GM19035 (cell line): ENCODE results near the gene NCAPH2.
A peak's percentile ranks its signal among the peaks of the same experiment; 100 is the strongest.
"Not testable (repeated sequence)": the region's sequence is repeated elsewhere in the genome, so short reads cannot be mapped to it uniquely, and the experiment has no call there.

Experiments
- ATAC-seq: cut with Tn5 transposase; IDR thresholded peaks from one replicate; pipeline ENCODE4 v1.9.1; 2021; ENCODE audit not compliant: unreplicated experiment

NCAPH2 gene

DNA sequence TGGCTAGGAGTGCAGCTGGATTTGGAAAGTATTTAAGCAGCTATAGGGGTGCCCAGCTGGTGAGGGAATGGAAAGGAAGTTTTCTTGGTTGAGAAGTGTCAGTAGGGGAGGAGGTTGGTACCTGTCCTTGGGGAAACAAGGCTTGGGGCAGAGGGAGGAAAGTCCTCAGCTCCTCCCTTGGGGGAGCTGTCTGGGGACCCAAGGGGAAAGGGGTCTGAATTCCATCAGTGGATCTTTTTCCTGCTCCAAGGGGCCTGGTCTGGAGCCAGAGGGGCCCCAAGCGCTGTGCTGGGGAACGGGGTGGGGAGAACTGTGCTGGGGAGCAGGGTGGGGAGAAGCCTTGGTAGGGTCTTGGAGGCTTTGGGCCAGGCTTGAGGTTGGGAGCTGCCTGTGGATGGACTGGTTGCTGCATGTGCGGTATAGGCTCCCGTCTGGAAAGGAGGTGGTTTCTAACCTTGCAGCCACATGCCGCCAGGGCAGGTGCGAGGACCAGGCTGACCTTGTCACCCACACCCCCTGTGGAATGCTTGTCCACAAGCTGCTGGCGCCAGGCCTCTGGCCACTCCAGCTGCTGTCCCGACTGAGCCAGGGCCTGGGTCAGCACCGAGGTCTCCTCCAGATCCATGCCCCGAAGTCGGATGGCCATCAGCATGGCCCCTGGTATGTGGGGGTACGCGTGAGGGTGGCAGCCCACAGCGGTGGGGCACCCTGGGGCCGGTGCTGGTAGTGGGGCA lies 20.8 kb downstream of the NCAPH2 start:
- no peak for ATAC-seq

DNA sequence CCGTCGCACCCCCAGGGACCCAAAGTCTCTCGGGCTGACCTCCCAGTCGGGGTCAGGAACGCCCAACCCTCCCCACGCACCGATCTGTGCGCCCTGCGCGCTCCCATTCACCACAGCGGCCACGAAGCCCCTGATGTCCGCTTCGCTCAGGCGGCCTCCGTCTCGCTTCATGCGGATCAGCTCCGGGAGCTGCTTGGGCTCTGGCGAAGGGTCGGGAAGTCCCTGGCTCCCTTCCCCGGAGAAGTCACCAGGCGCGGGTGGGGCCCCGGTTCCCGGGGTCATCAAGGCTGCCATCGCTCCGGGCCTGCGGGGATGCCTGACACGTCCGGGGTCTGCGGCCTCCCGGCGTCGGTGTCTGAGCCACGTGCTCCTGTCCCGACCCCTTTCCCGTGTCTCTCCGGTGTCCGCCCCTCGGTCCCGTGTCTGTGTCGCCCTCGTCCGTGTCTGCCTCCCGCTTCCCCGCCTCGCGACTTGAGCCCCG lies 21.4 kb downstream of the NCAPH2 start:
- ATAC-seq = no peak

DNA sequence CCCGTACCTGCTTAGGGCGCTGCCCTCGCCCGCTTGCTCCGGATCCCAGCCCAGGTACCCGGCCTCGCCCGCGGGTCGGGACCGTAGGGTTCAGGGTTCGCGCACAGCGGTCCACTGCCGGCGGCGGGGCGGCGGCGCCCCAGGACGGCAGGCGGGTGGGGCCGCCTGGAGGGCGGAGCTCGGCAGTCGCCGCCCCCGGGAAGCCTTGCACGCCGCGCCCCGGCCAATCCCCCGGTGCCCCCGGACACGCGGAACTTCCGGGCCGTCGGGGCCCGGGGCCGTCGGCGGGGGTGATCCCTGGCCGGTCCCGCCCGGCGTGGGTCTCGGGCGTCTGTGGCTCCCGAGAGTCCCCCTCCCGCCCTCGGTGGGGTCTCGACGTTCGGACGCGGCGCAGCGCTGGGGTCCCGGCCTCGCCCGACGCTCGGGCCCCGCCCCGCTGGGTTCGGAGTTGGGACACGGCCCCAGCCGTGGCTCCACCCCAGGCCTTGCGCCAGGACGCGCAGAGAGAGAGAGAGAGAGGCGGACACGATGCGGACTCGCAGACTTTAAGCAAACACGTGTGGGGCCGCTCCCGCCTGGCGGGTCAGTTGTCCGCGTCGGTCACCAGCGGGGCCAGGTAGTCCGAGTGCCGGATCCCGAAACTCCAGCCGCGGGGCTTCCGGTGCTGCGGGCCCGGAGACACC lies 22.0 kb downstream of the NCAPH2 start, which contains the start of gene TYMP:
Gene TYMP (minus strand): TSS at position 116 of the 683 bp plus-strand sequence. CDS start 303 bp downstream, outside the sequence.
- peak; percentile 23 for ATAC-seq

DNA sequence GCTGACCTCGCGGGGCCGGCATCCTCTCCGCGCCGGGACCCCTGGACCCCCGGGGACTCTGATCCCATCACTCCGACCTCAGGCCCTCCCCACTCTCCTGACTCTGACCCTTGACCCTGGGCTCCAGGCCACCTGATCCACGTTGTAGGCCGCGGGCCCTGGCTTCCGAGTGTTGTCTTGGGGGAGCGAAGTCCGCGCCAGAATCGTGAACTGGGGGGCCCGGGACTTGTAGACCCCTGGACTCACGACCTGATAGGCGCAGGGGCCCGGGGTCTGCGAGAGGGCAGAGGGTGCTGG lies 22.5 kb downstream of the NCAPH2 start:
- ATAC-seq = no peak

DNA sequence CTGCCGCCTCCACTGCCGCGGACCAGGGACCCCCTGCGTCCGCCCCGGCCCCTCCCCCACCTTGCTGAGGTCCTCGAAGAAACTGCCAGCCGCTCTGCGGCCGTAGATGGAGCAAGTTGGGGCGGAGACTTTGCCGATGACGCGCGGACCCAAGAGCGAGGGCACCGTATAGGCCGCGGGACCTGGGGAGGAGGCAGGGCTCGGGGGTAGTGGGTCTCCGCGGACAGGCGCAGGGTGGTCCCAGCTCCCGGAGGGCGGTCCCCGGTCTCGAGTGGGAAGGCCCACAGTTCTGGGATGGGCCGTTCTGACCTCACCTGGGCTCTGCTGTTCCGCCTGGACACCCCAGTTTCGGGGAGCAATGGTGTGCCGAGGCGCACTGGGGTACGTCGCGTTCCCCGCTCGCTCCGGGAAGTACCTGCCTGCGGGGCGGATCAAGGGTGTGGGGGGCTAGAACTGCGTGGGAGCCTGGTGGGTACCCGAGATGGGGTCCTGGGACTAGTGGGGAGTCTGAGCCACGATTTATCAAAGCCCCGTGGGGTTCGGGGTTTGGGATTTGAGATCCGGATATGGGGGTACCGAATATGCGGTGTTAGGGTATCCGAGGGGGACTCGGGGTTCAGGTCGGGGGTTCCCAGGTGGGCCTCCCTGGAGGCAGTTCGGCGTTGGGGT lies 23.0 kb downstream of the NCAPH2 start:
- ATAC-seq = peak; percentile 22

DNA sequence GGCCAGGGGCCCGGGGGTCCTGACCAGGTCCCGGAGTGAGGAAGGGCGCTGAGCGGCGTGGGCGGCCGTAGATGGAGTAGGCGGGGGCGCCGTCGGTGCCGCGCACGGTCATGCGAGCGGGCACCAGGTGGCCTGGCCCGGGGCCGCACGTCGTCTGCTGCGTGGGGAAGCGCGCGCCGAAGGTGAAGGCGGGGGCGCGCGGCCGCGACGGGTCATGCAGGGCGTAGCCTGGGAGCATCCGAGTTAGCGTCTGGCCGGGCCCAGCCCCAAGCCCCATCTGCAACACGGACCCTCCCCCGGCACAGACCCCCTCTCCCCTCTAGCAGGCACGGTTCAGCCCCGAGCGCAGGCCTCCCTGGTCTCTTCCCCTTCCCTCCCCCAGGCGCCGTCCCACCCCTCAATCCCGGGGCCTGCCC lies 23.5 kb downstream of the NCAPH2 start:
- peak; percentile 28 for ATAC-seq

DNA sequence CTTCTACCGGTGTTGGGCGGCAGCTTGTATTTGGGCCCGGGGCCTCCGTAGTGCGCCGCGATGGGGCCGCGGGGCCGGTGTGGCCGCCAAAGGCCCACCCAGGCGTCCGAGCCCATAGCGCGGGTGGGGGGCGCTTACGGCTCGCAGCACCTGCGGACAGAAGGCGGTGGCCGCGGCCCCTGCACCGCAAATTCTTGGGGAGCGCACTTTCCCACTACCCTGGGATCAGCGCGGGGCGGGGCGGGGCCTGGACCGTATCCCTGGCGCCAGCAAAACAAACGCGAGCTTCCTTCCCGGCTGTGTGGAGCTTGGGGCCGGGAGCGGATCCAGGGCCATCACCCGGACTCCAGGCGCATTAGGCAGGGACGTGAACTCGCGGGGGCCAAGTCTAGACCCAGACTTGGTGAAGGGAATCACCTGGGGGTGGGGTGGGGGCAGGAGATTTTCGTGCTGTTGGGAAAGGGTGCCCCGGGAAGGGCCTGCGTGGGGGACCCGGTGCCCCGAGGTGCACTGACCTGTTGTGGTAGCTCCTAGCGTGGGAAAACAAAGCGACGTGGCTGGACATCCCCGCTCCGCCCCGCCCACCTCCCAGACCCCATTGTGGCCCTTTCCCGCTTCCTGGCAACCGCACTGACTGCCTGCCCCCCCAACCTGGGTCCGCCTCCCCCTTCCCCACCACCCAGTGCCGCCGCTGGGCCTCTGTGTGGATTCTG lies 24.1 kb downstream of the NCAPH2 start:
- ATAC-seq = peak; percentile 1

DNA sequence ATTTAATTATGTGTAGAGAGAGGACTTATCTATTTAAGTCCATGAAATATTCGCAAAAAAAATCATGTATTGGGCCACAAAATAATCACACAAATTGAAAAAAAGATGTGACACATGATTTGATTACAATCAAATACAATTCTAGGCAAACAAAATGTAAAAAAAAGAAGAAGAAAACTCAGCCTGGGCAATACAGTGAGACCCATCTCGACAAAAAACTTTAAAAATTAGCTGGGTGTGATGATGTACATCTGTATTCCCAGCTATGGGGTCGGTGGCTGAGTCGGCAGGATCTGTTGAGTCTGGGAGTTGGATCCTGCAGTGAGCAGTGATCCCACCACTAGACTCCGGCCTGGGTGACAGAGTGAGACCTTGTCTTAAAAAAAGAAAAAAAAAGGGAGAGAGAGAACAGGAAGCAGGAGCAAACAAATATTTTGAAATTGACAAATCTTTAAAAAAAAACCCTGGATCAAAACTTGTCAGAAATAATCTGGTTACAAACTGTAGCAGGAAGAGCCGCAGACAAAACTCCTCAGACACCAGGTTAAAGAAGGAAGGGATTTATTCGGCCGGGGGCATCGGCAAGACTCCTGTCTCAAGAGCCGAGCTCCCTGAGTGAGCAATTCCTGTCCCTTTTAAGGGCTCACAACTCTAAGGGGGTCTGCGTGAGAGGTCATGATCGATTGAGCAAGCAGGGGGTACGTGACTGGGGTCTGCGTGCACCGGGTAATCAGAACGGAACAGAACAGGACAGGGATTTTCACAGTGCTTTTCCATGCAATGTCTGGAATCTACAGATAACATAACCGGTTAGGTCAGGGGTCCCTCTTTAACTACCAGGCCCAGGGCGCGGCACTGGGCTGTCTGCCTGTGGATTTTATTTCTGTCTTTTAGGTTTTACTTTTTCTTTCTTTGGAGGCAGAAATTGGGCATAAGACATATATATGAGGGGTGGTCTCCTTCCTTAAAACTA lies 25.1 kb downstream of the NCAPH2 start:
- no peak for ATAC-seq

DNA sequence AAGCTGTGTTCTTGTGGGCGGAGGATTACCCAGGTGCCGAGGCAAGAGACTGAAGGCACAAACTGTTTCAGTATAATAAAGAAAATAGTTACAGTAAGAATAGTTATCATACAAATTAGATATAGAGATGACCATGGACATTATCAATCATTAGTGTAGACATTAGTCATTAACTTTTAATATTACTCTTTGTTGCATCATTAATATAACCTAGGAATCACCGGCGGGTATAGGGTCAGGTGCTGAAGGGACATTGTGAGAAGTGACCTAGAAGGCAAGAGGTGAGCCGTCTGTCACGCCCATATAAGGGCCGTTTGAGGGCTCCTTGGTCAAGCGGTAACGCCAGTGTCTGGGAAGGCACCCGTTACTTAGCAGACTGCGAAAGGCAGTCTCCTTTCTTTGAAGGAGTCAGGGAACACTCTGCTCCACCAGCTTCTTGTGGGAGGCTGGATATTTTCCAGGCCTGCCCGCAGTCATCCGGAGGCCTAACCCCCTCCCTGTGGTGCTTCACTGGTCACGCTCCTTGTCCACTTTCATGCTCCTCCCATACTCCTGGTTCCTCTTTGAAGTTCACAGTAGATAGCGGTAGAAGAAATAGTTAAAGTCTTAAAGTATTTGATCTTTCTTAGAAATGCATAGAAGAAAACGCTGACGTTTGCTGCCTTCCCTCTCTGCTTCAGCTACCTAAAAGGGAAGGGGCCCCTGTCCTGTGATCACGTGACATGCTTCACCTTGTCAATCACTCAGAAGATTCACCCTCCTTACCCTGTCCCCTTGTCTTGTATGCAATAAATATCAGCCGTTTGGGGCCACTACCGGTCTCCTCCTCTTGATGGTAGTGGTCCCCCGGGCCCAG lies 26.1 kb downstream of the NCAPH2 start:
- ATAC-seq = not testable (repeated sequence)

DNA sequence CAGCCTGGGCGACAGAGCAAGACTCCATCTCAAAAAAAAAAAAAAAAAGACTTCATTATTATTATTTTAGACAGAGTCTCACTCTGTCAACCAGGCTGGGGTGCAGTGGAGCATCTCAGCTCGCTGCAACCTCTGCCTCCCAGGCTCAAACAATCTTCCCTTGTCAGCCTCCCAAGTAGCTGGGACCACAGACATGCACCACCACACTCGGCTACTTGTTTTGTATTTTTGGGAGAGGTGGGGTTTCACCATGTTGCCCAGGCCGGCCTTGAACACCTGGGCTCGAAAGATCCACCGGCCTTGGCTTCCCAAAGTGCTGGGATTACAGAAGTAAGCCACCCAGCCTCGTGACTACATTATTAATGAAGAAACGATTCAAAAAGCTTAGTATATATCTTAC lies 27.1 kb downstream of the NCAPH2 start:
- ATAC-seq = no peak

DNA sequence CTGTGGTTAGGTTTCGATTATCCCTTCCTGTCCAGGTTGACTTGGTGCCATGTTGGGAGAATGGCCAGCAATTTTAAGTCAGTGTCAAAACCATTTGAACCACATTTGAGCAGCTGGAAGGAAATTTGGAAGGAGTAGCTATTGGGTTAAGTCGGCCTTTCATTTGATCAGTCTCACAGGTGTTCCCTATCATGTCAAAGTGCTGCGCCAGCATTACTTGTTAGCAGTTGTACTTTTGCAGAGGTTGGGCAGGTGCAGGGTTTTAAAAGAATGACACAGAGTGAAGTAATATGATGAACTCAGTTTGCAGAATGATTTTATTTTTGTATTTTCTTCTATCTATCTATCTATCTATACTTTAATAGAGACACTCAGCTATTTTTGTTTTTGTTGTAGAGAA lies 28.2 kb downstream of the NCAPH2 start:
- no peak for ATAC-seq

DNA sequence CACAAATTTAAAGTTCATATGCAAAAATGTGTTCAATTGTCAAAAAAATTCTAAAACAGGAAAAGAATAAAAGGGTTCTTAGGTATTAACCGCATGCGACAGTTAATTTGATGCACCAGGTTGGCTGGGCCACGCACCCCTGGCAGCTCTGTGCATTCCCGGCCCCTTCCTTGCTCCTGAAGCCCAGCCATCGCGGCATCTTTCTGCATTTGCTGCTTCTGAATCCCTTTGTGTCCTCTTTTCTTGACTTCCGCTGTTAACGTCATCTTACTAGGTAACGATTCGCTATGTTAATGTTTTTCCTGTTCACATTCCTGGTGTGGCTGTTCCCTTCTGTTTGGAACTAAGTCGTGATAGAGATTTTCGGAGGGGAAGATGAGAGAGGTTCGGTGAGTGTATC lies 29.7 kb downstream of the NCAPH2 start:
- ATAC-seq = no peak

DNA sequence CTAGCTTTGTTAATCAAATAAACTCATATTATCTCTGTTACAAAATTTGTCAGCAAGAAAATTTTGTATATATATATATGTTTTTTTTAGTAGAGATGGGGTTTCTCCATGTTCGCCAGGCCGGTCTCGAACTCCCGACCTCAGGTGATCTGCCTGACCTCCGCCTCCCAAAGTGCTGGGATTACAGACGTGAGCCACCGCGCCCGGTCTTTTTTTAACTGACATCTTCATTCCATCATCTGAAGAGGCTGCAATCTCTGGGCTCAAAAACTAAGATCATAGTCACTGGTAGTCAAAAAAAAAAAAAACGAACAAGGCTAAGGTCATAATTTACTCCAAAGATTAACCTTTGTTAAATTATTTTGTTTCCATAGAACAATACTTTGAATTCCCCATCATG lies 32.4 kb downstream of the NCAPH2 start:
- ATAC-seq = no peak

DNA sequence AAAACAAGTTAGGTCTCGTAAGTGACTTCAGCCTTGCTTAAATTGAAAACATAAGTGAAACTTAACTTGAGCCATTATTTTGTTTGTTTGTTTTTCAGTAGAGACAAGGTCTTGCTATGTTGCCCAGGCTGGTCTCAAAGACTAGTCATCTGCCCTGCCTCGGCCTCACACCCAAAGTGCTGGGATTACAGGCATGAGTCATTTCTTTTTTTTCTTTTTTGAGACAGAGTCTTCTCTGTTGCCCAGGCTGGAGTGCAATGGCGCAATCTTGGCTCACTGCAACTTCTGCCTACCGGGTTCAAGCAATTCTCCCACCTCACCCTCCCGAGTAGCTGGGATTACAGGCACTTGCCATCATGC lies 33.6 kb downstream of the NCAPH2 start:
- ATAC-seq = not testable (repeated sequence)

DNA sequence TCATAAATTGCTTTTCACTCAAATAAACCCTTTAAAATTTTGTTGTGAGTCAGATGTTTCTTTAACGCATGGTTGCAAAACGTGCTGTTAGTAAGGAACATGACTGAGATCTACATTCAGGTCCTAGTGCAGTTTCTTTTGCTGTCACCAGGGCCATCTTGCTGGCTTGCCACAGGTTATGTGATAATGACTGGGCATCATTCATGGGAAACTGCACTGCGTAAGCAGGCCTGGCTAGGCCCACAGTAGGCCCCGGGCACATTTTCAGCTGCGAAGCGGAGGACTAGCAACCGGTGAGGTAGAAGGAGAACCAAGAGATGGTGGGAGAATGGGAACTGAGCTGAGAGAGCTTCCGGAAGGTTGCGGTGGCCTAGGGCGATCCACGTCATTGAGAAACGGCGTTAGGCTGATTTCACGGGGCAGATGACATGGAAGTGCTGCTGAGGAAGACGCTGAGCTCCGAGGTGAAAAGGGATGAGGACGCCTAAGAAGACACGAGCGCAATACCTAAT lies 34.4 kb downstream of the NCAPH2 start:
- ATAC-seq = no peak

DNA sequence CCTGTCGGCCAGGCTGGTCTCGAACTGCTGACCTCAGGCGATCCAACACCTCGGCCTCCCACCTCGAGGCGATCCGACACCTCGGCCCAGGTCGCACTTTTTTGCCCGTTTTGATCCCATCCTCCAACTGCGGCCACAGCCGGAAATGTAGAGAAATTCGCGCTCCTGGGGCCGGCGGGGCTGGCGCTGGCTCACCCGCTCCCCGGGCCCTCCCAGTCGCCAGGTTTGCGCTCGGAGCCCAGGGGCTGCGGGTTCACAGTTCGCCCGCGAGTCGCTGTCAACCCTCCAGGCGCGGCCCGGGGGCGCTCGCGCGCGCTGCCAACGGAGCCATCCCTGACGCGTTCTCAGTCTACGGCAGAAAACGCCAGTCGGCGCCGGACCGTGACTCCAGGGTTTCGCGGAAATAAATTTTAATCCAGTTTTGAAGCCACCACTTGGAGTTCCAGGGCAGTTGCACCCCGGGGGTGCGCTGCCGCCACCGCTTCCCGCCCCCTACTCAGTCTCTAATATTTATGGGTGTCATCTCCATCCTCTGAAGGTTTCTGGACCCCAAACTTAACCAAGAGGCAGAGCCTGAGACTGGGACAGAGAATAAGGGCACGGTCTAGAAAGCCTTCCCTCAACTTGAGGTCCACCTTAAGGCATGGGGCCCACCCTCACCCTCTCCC lies 36.2 kb downstream of the NCAPH2 start:
- ATAC-seq = no peak

DNA sequence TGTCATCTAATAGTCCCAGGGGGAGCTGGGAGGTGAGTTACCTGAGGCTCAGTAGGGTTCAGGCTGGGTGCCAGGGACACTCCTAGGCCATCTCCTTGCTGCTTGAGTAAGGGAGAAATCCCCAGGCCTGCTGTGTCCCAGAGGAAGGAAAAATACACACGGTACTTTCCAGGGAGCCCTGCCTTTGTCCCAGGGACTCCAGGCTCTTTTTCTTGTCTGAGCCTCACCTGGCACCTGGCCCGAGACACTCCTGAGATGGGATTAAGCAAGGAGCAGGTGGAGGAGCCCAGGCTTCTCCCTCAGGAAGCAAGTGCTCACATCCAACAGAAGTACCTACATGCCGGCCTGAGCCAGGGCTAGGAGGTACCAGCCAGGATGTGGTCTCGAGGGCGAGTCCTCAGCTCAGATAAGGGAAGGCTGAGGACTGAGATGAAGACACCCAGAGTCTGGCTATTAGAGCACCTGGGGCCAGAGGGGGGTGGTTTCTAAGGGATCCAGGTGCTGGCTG lies 36.8 kb downstream of the NCAPH2 start:
- no peak for ATAC-seq

DNA sequence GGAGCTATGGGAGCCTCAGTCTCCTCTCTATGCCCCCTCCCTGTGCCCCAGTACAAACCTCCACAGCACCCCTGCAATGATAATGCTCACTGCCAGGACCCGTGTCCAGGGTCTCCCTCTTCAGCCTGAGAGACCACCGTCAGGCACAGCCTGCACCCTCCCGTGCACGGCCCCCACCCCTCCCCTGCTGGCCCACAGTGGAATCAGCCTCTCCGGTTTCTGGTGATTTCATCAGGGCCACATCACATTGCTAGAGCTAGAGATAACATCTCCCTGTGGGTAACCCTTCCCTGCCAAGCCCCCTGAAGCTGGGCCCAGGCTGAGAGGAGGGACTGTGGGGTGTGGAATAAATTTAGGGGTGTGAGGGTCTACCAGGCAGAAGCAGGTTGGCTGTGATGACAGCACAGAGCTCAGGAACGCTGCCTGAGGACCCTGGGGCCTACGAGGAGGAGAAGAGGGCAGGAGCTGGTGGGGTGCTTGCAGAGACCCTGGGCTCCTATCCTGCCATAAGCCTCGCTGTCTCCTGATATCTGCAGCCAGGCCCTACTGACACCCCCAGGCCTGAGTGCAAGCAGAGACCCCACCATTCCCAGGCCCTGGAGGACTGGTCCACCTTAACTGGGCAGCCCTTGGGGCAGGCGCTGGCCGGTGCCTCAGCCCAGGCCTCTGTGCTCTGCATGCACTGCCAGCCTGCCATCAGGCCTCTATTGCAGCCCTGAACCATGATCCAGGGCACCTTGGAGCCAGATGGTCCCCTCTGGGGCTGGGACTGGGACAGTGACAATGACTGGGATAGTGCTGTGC lies 37.7 kb downstream of the NCAPH2 start, which contains the start of gene KLHDC7B:
Gene KLHDC7B (plus strand): TSS at position 378 of the 804 bp plus-strand sequence. CDS start 345 bp downstream, at position 723.
- no peak for ATAC-seq
